ENCODE results near the gene SPATS2L.

Gene SPATS2L

DNA sequence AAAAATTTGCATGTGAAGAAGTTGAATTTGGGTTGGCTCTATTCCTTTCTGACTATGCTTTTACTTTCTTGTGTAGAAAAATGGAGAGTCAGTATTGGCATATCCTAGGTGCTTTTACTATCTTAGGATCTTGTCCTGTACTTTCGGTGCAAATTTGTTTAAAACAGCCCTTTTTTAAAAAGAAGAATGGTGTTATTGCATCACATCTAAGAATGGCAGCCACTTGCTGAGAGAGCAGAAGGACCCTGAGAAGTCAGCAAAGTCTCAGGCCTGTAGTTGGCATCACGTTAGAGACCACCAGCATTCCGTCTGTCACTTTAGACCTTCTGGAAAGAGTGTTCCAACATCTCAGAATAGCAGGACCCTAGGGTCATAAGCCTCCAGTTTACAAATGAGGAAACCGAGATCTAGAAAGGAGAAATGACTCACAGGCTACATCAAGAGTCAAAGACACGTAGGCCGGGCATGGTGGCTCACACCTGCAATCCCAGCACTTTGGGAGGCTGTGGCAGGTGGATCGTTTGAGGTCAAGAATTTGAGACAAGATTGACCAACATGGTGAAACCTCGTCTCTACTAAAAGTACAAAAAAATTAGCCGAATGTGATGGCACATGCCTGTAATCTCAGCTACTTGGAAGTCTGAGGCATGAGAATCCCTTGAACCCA lies 42.5 kb downstream of the SPATS2L start:
- no peak for DNase-seq (ENCODE audit: low read depth in 1 of 2, low spot score in 1 of 2)

DNA sequence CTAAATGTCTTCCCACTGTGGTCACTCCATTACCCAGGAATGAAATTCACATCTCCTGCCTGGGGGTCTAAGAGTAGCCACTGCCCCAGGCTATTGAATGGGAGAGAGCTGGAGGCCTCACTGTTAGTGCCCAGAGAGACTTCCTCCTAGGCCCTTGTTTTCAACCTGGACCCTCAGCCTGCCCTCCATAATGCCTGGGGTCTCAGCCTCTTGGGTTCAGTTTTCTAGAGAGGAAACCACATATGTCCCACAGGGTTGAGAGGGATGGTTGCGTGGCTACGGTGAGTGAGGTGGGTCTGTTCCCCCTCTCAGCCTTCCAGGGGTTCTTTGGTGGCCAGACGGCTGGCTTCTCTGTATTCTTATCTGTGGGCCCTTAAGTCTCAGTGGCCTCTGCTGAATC lies 43.4 kb downstream of the SPATS2L start:
- DNase-seq (ENCODE audit: low read depth in 1 of 2, low spot score in 1 of 2), result no peak

DNA sequence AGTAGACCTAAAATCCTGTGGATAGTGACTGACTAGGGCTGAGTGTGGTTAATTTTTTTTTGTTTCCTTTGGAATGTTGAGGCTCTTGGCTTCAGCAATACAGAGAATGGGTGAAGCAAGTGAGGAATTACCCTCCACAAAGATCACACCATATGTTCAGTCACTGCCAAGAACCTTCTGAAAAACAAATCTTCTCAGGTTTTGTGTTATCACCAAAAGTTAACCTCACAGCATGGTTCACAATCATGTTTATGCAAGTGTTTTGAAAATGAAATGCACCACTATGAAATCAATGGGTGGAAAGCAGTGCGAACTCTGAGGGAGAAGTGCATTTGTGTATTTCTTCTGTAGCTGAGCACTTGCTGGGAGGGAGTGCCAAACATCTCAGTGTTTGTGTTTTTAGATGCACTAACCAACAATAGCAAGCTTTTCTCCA lies 44.4 kb downstream of the SPATS2L start:
- no peak for DNase-seq (ENCODE audit: low read depth in 1 of 2, low spot score in 1 of 2)

DNA sequence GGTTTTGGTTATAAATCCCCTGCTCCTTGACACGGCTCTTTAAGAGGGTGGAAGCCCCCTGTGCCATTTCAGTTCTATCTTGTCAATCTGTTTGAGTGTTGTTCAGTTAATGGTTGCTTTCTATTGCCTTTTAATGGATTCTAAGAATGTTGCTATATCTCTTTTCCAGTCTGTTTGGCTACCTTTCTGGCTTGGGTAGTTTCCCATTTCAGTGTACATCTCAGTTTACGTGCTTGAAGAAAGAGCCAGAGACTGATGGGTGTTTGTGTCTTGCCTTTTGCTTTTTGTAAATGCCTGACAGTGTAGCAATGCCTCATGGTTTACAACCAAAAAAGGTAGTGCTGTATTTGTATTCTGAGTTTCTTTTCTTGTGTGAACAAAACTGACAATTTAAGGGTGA lies 45.3 kb downstream of the SPATS2L start:
- DNase-seq (ENCODE audit: low read depth in 1 of 2, low spot score in 1 of 2), result no peak

DNA sequence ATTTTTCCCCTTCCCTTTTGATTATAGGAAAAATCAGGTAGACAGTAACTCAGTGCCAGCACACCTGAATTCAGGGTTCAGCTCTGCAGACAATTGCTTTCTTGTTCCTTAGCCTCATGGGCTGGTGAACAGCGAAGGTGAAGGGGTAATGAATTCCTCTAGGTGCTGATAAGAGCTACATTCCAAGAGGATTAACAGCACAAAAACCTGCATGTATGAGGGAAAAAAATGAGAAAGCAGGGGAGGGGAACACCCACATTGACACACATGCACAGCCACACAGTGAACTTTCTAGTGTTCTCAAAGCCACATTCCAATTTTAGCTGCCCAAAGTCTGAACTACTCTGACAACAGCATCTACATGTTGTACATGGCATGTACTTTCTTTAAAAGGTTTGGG lies 46.1 kb downstream of the SPATS2L start:
- DNase-seq (ENCODE audit: low read depth in 1 of 2, low spot score in 1 of 2), result no peak

DNA sequence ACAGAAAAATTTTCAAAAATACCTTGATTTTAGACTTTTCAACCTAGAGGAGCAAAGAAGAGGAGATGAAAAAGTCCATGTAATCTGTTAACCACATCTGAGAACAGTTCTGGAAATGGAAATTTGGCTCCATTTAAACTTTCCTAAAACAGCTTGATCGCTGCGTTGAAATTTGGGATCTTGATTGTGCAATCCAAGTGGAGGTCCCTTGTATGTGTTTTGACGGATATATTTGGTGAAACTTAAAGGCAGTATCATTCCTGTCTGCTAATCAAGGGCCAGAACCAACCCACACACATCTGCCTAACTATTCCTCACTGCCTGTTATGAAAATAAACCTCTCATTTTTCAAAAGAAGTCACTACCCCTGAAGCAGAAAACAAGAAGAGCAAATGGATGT lies 46.6 kb downstream of the SPATS2L start:
- no peak for DNase-seq (ENCODE audit: low read depth in 1 of 2, low spot score in 1 of 2)

DNA sequence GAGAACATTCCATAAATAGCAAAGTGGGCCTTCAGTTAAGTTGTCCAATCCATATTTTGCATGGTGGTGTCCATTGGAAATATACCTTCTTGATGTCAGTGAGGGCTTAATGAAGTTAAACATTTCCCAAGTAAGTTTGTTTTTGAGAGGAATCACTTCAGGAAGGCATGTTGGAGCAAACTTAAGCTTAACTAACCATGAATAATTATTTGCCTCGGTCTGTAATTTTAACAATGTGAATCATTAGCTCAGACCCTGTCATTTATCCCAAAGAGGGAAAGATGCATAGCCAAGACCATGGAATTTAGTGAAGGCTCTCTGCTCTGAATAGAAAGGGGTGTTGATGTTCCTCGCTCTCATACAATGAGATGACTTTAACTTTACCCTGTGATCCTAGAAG lies 47.4 kb downstream of the SPATS2L start:
- DNase-seq (ENCODE audit: low read depth in 1 of 2, low spot score in 1 of 2), result no peak

DNA sequence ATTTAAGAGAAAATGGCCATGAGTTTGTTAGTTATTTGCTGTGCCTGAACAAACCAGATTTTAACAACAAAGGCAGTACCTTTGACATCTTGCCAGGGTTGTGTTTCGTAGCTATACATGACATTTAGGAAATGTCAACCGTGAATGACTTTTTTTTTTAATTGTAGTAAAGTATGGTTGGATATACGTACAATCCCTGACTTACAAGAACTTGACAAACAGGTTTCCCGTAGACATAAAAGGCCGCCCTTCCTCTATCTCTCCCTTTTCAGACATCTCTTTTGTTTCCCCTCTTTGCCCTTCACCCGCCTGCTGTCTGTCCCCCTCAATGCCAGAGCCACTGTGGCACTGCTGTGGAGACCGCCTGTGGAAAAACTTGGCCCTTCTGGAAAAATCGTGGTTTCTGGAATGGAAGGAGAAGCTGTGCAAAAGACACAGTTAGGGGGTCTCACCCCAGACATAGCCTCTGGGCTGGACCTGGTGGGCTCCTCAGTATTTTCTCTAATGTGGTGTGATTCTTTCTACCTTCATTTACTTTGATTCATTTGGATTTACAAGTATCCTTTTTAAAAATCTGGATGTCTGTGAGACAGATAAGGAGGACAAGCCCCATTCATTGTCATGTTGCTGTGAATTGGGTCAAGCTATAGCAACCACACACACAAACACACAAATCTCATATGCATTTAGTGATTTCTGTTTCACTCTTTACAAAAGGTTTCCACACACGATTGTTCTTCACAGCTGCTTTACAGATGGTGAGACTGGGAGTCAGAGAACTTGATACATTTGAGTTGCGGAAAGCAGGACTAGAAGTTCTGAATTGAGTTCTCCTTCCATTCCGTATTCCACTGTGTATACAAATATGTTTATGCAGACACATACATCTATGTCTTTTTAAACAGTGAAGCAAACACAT lies 48.6 kb downstream of the SPATS2L start:
- no peak for DNase-seq (ENCODE audit: low read depth in 1 of 2, low spot score in 1 of 2)

DNA sequence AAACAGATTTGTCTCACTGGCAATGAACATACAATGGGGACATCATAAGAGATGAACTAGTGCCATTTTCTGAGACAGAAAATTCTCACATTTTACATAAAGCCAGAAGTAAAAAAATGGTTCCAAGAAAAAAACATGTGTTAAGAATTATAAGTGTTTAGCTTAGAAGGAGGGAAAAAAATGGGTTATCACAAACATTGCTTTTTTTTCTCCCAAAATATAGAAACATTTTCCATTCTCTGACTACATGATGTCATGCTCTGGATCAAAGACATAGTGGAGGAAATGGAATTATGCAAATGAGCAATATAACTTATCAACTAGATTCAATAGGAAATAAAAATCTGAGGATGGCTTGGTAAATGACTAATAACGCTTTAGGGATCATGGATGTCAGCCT lies 49.8 kb downstream of the SPATS2L start:
- no peak for DNase-seq (ENCODE audit: low read depth in 1 of 2, low spot score in 1 of 2)

DNA sequence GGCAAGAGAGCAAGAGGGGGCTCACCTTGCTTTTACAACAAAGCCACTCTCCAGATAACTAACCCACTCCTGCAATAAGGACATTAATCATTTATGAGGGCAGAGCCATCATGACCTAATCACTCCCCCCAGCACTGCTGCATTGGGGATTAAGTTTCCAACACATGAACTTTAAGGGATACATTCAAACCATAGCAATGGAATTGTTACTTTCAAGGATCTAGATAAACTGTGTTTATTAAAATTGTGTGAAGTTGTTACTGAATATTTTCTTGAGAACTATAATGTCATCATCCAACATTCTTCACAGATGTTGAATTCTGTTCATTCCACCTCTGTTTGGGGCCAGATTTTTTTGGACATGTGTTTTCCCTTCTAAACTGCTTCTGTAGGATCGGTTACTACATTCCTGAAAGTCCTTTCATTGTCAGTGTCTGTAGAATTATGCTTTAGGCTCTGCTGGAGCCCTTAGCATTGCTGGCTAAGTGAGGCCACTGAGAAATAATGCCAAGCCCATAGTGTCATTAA lies 50.4 kb downstream of the SPATS2L start:
- DNase-seq (ENCODE audit: low read depth in 1 of 2, low spot score in 1 of 2), result no peak

DNA sequence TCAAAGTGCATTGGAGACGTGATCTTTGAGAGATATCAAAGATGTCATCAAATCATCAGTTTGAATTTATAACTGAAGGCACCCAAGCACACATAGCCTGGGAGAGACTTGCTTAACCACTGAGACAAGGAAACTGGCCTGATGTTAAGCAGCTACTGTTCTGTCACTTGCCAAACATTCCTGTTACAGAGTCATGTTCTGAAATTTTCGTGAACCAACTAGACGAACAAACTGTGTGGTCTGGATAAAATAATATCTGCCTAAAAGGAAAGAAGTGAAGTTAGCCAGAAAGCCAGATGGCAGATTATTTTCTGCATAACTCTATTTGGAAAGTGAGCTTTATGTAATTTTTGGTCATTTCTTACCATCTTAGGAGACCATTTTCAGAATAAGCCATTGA lies 51.4 kb downstream of the SPATS2L start:
- DNase-seq (ENCODE audit: low read depth in 1 of 2, low spot score in 1 of 2), result no peak

DNA sequence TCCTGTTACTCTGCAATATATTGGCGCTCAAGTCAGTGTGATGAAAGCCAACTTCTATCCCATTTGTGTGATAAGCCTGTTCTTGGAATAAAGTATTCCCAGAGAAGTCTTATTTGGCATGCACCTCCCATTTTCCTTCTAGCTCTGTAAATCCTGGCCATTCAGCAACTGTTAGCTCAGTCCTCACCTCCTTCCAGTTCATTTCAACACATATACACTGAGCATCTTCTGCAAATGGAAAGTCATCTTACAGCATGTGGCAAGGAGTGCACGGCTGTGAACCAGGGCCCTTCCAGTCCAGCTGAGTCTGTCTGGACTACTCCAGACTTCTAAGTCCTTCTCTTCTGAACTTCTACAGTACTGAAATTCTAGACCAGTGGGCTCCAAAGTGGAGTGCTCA lies 53.1 kb downstream of the SPATS2L start:
- no peak for DNase-seq (ENCODE audit: low read depth in 1 of 2, low spot score in 1 of 2)

DNA sequence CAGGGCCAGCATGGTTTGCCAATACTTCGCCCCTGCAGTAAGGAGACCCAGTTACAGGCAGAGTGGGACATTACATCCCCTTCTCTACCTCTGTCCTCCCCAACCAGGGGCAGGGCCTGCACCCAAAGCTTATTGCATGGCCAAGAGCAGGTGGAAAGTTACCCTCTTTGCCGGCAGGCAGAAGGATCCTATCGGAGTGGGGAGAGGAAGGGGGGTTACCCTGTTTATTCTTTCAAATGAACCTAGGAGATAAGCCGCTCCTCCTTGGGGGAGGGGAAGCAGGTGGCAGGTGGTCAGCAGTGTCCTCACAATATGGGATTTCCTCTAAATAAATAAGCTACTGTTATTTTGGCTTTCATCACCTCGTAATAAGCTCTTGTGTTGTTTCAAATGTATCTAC lies 53.9 kb downstream of the SPATS2L start:
- no peak for DNase-seq (ENCODE audit: low read depth in 1 of 2, low spot score in 1 of 2)

DNA sequence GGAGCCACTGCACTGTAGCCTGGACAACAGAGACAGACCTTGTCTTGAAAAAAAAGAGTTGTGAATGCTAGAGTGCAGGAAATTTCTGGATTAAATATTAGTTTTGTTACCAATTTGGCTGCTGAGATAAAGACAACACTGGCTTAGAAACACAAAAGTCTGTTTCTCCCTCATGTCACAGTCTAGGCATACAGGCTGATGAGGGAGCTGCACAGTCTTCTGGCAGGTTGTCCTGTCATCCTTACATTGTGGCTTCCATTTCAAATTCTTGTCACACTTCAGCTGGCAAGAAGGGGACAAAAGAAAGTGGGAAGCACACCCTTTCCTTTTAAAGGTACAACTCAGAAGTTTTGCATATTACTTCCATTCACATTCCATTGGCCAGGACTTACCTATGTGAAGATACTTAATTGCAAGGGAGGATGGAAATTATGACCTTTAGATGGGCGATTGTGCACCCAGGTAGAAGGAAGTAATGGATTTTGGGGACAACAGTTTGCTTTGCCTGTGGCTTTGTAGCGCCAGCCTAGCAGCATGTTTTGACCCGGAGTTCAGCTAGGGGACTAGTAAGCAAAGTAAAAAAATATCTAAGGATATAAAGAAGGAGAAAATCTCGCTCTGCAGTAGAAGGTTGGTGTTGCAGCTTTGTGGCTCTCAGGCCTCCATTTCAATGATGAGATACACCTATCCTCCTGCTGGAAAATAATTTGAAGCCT lies 55.9 kb downstream of the SPATS2L start:
- DNase-seq (ENCODE audit: low read depth in 1 of 2, low spot score in 1 of 2), result no peak

DNA sequence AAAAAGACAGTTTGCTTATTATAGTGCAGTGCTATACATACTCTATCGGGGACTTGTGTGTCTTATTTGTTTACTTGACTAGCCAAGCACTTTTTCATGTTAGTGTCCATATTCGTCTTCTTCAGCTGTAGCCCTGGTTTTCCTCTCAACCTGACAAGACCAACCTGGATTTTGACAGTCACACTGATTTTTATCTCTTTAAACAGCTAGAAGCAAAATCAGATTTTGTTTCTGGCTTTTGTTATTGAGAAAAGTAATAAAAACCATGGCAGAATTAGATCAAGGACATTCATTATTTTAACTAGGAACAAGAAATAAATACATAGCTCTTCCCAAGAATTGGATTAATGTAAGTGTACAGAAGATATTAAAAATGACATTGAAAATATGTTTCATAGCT lies 56.8 kb downstream of the SPATS2L start:
- DNase-seq (ENCODE audit: low read depth in 1 of 2, low spot score in 1 of 2), result no peak

DNA sequence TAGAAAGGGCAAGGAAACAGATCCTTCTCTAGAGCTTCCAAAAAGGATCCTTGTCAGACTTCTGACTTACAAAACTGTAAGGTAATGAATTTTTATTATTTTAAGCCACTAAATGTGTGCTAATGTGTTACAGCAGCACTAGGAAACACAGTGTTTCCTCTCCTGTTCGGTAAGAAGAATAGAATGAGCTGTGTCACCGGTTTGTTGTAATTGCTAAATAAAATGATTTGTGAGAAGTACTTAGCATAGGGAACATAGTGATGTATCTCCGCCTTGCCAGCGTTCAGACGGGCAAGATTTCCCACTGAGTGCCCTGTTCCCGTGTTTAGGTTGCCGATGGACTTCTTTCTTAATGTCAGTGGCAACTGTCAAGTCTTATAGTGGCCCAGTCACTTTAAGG lies 57.6 kb downstream of the SPATS2L start:
- DNase-seq (ENCODE audit: low read depth in 1 of 2, low spot score in 1 of 2), result no peak

DNA sequence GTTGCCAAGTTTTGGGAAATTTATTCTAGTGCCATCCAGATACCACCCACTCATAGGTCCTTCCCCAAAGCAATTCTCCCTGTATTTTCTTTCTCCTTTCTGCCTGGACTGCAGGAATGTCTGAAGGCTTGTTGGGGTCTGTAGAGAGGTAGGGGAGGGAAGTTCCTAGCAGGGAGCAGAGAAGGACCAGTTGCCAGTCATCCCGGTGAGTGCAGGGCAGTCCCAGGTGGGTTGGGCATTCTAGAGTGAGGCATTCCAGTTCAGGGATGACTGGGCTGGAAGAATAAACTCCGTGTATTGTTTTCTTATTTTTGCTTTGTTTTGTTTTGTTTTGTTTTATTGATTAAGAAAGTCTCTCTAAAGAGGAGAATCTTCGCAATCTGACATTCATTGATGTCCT lies 58.1 kb downstream of the SPATS2L start:
- no peak for DNase-seq (ENCODE audit: low read depth in 1 of 2, low spot score in 1 of 2)

DNA sequence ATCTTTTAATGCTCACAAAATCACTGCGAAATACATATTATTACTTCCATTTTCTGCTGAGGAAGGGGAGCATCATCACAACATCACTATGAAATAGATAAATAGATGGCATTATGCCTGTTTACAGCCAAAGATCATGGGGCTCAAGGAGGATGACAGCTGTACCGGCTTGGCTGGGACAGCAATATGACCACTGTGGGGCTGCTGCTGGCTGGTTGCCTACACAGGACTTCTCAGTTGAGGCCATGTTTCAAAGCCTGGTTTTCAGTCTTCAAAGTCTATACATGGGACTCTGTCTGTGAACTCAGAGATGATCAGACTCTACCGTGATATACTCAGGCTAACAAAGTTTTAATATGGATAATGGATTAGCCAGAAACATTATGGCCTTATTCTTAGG lies 58.7 kb downstream of the SPATS2L start:
- no peak for DNase-seq (ENCODE audit: low read depth in 1 of 2, low spot score in 1 of 2)

DNA sequence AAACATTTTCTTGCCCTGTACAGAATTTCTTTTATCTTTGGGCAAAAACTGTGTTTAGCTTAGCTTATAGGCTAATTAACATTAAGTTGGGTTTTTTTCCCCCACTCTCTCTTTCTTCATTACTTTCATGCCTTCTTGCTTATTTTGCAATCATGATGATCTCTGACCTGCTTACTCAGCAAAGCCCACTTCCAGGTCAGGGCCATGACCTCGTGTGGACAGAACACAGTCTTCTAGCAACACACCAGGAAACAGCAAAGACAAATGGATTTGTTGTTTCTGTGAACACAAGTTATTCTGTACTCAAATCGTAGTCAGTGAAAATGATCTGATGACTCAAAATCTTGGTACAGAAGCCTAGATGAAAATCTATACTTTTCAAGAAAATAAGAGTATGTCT lies 60.7 kb downstream of the SPATS2L start:
- DNase-seq (ENCODE audit: low read depth in 1 of 2, low spot score in 1 of 2), result no peak

DNA sequence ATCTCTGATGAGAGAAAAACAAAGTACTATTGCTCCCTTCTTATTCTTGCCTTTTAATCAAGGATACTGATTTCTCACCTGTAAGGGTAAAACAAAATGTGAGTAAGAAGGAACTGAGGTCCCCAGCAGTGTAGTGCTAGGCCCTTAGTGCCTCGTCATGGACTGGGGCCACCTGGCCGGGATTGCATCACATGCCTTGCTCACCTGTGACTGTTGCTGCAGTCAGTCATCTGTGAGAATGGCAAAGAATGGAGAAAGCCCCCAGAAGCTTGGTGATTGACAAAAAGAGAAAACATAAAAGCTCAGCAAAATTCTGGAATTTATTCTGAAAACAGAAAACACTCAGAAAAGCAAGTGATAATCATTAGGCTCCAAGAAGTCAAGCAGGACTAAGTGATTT lies 63.4 kb downstream of the SPATS2L start:
- no peak for DNase-seq (ENCODE audit: low read depth in 1 of 2, low spot score in 1 of 2)

DNA sequence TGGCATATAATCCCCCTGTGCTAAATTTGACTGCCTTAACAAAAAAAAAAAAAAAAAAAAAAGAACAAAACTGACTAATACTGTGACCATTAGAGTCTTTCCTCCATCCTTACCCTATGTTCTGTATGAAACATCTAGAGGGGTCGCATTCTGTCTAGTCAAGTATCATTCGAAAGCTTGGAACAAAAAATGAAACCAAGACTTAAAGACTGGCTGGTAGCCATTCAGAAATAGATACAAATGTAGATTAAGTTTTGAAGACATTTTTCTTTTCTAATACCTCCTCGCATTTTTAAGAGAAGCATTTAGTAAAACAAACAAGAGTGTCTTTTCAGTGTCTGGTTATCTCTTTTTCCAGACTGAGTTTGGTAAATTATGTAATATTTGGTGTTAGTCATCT lies 66.7 kb downstream of the SPATS2L start:
- no peak for DNase-seq (ENCODE audit: low read depth in 1 of 2, low spot score in 1 of 2)

DNA sequence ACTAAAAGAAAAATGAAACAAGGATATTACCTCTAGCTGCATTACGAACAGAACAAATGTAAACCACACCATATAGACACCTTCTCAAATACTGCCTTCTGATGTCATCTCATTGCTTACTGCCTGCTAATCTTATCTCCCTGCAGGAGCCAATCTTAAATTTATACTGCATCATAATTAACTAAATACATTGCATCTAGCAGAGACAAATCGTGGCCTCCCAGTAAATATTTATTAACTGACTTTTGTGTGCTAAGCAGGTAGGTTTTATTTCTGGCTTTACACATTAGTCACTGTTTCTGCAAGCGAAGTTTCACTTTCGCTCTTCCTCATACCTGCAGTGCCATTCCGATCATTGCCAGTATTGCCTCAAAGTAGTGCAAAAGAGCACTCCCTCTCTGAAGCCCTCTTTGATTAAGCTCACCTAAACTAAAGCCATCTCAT lies 67.5 kb downstream of the SPATS2L start:
- no peak for DNase-seq (ENCODE audit: low read depth in 1 of 2, low spot score in 1 of 2)

All from stimulated activated CD4-positive, alpha-beta T cell treated with anti-CD3 and anti-CD28 coated beads, Interleukin-15, amount 100 ng/mL, for 1 hour (primary cell).